Measurements from ENCODE around the gene PLAGL2.

PLAGL2 gene

GRCh38 chr20:32230707-32231106, 23.2 kb upstream of the PLAGL2 start:
- DNase-seq, result no peak

GRCh38 chr20:32229251-32229747, 21.8 kb upstream of the PLAGL2 start:
- DNase-seq, result no peak

- no peak for DNase-seq
Measured at GRCh38 chr20:32227744-32228688, 20.5 kb upstream of the PLAGL2 start.

GRCh38 chr20:32227306-32227705, 19.8 kb upstream of the PLAGL2 start:
- no peak for DNase-seq

- no peak for DNase-seq
Measured at GRCh38 chr20:32226391-32226790, 18.8 kb upstream of the PLAGL2 start.

GRCh38 chr20:32224463-32224862, 16.9 kb upstream of the PLAGL2 start:
- no peak for DNase-seq

GRCh38 chr20:32218156-32218900, 10.8 kb upstream of the PLAGL2 start:
- no peak for DNase-seq

- DNase-seq, result no peak
Measured at GRCh38 chr20:32216179-32217142, 8.9 kb upstream of the PLAGL2 start.

- no peak for DNase-seq
Measured at GRCh38 chr20:32215729-32216128, 8.2 kb upstream of the PLAGL2 start.

- no peak for DNase-seq
Measured at GRCh38 chr20:32215147-32215546, 7.6 kb upstream of the PLAGL2 start.

GRCh38 chr20:32213870-32214269, 6.3 kb upstream of the PLAGL2 start:
- DNase-seq, result no peak

- DNase-seq, result no peak
Measured at GRCh38 chr20:32209850-32210605, 2.5 kb upstream of the PLAGL2 start.

GRCh38 chr20:32208499-32209154, 1.1 kb upstream of the PLAGL2 start:
- DNase-seq, result no peak

GRCh38 chr20:32206760-32207625, 550 bp downstream of the PLAGL2 start:
- no peak for DNase-seq

GRCh38 chr20:32205843-32206759, 1.4 kb downstream of the PLAGL2 start:
- DNase-seq, result no peak

GRCh38 chr20:32205110-32205842, 2.3 kb downstream of the PLAGL2 start:
- peak; percentile 29 for DNase-seq

GRCh38 chr20:32204205-32205109, 3.1 kb downstream of the PLAGL2 start:
- DNase-seq, result no peak

Measured in HCEC 1CT (cell line).